HG03025 (cell line): ENCODE measurements around the gene NCCRP1.

Experiments
- ATAC-seq: cut with Tn5 transposase; IDR thresholded peaks from one replicate; pipeline ENCODE4 v1.9.1; 2021; ENCODE audit warnings: mild to moderate bottlenecking, moderate library complexity; ENCODE audit not compliant: unreplicated experiment, low FRiP score

NCCRP1 gene

DNA sequence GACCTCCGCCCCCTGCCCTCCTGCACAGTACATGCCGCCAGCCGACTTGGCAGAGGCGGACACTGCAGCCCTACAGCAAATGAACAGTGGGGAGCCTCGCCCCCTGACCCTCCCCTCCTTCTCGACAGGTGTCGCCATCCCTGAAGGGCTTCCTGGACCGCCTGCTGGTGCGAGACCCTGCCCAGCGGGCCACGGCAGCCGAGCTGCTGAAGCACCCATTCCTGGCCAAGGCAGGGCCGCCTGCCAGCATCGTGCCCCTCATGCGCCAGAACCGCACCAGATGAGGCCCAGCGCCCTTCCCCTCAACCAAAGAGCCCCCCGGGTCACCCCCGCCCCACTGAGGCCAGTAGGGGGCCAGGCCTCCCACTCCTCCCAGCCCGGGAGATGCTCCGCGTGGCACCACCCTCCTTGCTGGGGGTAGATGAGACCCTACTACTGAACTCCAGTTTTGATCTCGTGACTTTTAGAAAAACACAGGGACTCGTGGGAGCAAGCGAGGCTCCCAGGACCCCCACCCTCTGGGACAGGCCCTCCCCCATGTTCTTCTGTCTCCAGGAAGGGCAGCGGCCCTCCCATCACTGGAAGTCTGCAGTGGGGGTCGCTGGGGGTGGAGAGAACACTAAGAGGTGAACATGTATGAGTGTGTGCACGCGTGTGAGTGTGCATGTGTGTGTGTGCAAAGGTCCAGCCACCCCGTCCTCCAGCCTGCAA lies 18.3 kb upstream of the NCCRP1 start:
- ATAC-seq: no peak

DNA sequence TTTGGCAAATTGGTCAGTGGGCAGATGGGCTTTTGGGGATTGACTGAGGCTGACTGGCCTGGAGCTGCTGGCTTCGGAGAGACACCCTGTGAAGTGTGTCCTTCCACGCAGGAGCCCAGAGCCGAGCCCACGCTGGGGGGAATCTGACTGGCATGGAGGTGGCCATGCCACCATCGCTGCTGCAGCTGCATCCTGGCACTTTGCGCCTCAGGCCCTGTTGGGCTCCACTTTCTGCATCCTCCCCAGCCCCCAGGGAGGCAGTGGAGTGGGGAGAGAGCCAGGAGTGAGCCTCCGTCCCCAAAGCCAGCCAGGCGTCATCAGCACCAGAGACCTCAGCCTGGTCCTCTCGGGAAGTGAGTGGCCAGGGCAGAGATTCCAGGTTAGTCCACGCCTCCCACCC lies 17.0 kb upstream of the NCCRP1 start:
- ATAC-seq: no peak

DNA sequence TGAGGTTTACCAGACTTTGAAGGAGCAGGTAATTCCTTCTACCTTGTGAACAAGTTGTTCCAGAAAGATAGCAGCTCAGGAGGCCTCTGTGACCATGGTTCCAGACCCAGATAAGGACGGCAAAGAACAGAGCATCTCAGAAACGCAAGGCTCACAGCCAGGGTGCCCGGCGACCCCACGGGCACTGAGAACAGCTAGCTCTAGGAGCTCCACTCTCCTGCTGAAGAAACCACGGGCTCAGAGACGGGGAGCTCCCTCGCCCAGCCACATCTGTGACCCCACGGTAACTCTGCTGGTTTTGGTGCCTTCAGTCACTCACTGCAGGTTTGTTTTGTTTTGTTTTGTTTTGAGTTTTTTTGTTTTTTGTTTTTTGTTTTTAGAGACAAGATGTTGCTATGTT lies 16.0 kb upstream of the NCCRP1 start:
- no peak for ATAC-seq

DNA sequence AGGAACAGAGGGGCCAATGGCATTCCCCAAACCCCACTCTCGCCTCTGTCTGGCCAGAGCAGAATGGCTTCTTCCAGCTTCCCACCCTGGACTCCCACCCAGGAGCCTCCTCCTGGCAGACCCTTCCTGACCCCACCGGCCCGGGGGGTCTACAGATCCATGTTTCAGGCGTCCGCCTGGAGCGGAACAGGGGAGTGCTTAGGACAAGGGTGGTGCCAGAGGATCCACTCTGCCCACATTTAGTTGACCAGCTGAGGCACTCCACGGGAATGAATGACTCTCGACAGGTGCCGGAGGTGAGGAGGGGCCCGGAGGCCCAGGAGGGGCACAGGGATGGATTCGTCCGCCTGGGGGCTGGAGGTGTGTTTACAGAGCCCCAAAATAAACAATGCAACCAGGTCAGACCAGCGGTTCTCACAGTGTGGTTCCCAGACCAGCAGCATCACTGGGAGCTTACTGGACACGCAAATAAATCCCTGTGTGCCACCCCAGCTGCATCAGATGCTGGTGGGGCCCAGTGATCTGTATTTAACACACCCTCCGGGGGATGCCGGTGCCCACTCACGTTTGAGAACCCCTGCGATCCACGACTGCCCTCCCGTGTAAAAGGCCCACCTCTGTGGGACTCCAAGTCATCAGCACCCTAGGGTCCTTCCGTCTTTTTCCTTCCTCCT lies 15.1 kb upstream of the NCCRP1 start:
- no peak for ATAC-seq

DNA sequence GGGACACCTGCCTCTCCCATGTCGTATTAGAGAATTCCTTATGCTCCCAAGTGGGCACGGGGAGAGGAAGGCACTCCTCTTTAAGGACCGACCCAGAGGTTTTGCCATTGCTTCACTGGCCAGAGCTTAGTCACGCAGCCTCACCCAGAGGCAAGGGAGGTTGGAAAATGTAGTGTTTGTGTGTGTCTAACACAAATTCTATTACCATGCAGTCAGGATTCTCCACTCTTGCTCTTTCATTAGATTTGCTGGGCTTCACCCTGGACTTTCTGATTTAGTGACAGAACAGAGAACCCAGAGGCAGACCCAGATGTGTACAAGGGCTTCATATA lies 14.6 kb upstream of the NCCRP1 start:
- no peak for ATAC-seq

DNA sequence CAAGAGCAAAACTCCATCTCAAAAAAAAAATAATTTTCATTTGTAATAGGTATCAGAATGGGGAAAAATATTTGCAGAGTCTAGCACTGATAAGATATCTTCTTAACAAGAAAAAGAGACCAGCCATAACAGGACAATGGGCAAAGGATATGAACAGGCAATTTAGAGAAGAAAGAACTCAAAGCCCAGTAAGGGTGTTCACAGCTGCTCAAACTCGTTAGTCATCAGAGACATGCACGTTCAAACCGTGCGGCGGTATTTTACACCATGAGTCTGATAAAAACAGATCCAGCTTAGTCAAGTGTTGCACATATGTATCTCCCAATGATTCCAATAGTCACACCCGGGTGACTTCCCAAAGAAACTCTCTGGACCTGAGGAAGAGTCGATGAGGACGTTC lies 13.7 kb upstream of the NCCRP1 start:
- ATAC-seq: no peak

DNA sequence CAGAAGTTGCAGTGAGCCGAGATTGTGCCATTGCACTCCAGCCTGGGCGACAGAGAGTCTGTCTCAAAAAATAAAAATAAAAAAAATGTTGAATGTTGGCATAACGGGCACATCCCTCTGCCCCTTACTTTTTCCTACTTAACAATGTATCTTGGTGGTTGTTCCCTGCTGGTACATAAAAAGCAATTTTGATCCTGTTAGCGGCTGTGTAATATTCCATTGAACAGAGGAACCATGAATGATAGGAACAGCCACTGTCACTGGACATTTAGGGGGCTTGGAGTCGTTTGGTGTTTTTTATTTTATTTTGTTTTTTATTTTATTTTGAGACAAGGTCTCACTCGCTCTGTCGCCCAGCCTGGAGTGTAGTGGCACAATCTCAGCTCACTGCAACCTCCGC lies 10.4 kb upstream of the NCCRP1 start:
- ATAC-seq: no peak

DNA sequence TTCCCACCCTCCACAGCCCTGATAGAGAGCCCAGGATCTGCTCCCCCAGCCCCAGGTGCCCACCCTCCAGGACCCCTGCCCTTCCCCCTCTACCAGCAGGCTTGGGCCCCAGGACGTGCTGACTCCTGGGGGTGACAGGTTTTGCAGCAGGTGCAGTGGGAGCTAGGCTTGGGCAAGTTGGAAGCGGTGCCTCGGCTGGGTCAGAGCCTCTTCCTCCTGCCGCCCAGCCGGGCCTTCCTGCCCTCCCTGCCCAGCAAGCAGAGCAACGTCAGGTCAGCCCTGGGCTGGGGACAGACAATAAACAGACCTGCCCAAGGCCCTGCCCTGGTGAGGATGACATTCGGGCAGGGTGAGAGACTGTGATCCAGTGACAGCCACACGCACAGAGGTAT lies 9.2 kb upstream of the NCCRP1 start:
- no peak for ATAC-seq

DNA sequence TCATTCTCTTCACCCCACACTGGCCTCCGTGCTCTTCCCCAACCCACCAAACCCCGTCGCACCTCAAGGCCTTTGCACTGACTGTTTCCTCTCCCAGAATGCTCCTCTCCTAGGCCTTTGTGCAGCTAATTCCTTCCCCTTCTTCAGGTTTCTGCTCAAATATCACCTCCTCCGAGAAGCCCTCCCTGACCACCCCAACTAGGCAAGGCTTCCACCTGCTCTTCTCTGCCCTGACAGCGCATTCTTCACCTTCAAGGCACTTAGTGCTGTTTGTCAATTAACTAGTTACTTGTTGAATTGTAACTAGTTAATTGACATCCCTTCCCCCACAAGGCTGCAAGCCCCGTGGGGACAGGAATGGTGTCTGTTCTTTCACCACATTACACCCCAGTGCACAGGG lies 7.8 kb upstream of the NCCRP1 start:
- no peak for ATAC-seq

DNA sequence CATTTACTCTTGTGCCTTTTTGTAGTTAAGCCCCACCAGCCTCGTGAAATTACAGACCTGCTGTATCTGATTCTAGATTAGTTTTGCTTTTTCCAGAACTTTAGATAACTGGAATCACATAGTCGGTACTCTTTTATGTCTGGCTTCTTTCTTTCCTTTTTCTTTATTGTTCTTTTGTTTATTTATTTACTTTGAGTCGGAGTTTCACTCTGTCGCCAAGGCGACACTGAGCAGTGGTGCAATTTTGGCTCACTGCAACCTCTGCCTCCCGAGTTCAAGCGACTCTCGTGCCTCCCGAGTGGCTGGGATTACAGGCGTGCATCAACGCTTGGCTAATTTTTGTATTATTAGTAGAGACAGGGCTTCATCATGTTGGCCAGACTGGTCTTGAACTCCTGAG lies 6.0 kb upstream of the NCCRP1 start:
- ATAC-seq: no peak

DNA sequence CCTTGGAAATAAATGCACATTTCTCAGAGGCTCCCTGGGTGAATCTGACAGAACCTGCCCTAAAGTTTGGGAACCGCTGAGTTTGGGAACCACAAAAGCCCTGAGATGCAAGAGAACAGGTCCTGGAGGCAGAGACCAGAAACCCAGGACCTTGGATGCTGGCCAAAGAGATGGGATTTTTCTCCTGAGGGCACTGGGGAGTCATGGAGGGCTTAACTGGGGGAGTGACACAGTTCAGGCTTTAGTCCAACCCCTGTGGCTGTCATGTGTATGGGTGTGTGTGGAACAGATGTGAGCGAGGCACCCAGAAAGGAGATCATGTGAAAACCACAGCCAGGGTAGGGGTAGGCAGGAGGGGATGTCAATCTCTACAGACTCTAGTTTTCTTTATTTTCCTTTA lies 3.9 kb upstream of the NCCRP1 start:
- ATAC-seq: no peak

DNA sequence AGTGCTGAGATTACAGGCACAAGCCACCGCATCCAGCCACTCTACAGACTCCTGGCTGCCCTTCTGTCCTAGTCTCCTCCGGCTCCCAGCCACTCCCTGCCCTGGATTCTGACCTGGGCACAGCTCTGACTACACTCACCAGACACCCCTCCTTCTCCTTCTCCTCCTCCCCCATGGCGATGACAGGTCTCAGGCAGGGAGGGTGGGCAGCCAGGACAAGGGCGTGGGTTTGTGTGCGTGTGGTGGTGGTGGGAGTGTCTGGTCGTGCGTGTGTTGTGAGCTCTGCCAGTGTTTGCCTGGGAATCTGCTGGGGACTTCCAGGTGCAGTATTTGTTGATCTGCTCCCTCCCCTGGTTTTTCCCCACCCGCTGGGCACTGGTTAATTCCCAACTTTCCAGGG lies 3.0 kb upstream of the NCCRP1 start:
- no peak for ATAC-seq

DNA sequence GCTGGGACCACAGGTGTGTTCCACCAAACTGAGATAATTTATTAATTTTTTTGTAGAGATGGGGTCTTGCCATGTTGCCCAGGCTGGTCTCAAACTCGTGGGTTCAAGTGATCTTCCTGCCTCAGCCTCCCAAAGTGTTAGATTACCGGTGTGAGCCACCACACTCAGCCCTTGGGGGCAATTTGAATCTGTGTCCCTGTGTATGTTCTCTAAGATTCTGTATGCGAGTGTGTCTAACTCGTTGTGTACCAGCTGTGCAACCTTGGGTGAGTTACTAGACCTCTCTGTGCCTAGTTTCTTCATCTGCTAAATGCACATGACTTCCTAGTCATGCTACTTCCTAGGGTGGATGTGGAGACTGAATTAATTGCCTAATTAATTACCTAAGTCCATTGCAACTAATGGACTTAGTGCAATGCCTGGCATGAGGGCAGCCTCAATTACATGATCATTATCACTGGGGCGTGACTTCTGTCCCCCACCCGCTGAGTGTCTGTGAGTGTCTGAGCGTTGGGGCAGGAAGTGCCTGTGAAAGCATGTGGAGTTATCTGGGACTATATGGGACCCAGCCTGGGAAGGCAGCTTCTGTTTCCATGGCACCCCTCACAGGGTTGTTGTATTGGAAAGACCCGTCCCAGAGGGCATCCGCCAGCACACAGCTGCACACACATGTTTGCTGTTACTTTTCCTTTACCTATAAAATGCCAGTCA lies 1.8 kb upstream of the NCCRP1 start:
- no peak for ATAC-seq

DNA sequence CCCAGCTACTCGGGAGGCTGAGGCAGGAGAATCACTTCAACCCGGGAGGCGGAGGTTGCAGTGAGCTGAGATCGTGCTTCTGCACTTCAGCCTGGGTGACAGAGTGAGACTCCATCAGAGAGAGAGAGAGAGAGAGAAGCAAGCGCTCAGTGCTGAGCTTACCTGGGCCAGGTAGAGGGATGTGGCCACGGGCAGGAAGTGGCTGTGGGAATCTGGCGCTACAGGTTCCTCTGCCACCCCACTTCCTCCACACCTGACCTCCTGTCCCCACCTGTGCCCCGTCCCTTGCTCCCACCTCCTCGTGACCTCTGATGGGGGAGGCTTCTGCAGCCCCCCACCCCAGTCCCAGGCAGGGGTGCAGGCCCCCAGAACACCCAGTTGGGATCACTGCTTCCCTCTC lies 1.0 kb upstream of the NCCRP1 start:
- no peak for ATAC-seq

DNA sequence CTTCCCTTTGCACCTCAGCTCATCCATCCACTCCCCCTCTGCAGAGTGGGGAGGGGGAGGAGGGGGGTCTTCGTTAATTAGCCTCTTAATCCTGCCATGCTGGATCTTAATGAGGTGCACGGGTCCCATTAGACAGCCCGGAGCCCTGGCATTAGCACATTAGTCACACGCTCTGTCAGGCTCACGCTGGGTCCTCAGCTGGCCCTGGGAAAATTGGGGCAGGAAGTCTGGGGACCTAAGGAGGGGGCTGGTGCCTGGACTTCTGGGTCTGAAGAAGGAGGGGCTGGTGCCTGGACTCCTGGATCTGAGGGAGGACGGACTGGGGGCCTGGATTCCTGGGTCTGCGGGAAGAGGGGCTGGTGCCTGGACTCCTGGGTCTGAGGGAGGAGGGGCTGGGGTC lies 444 bp upstream of the NCCRP1 start:
- ATAC-seq: no peak

DNA sequence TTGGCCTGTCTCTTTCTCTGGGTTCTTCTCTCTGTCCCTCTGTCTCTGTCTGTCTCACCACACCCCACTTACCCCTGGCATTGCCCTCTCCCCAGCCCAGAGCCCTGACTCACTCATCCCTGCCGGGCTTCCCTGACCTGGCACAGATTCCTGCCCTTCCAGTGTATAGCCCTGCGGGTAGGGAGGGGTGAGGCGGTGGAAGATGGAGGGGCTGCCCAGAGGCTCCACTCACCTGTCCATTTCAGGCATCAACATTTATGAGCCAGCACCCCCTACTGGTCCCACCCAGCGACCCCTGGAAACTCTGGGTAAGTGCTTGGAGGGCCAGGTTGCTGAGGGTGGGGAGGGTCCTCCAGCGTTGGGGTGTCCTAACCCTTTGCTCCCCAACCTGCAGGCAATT lies 1.0 kb downstream of the NCCRP1 start:
- ATAC-seq: no peak

DNA sequence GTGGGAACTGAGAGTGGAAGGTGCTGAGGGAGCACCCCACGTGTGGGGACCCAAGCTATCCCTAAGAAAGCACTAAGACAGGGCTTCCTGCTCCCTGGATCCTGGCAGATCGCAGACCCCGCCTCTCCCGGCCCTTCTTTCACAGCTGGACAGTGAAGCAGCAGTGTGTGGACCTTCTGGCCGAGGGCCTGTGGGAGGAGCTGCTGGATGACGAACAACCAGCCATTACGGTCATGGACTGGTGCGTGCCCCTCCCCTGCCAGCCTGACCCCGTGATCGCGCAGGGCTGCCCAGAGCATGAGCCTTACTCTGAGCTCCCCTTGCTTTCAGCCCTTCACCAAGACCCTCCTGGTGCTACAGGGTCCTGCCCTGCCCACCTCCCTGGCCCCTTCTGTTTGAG lies 2.3 kb downstream of the NCCRP1 start:
- ATAC-seq: no peak

DNA sequence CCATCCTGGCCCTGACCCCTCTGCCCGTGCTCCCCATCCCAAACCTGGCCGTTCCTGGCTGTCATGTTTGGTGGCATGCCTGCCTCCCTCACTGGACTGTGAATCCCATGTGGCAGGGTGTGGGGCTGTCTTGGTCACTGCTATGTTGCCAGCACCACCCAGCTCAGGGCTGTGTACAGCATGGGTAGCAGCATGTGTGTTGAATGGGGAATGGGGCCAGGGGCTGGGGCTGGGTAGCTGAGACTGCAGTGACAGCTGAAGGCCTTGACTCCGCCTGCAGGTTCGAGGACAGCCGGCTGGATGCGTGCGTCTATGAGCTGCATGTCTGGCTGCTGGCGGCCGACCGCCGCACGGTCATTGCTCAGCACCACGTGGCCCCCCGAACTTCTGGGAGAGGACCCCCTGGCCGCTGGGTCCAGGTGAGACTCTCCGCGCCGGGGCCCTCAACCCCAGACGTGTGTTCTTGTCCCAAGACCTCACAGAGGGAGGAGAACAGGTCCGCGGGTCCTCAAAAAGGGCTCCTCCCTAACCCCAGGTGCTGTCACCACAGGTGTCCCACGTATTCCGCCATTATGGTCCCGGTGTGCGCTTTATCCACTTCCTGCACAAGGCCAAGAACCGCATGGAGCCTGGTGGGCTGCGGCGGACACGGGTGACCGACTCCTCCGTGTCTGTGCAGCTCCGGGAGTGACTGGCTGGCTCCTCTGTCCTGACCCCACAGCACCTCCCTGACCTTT lies 3.5 kb downstream of the NCCRP1 start:
- ATAC-seq: no peak

DNA sequence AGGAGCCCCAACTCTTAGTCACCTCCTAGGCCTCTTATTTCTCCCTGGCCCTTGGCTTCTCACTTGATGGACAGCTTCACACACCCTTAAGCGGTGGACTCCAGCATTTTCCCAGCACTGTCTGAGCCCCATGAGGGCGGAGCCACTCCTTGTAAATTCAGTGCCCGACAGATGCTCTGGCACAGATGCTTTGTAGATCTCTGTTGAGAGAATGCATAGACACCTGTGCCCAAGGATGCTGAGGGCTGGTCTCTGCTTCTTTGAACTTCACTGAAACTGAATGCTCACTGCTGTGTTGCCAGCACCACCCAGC lies 4.0 kb downstream of the NCCRP1 start:
- no peak for ATAC-seq

DNA sequence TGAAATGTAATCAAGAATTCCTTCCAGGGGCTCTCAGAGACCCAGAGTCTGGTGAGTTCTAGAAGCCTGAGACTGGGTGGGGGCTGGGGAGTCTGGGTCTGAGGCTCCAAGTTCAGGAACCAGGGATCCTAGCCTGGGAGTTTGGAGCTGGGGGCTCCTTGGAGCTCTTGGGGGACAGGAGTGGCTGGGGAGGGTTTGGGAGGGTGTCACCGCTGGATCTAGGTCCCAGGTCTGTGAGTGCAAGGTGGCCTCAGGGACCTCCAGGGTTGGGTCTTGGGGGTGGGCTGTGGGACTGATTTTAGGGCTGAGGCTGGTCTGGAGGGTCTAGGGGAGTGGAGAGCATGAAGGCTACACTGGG lies 6.2 kb downstream of the NCCRP1 start:
- no peak for ATAC-seq
